NT2/D1 (cell line): Measurements from ENCODE around the gene MTOR.

Experiments used
- DNase-seq: peaks from one replicate; pipeline ENCODE4 v3.0.0-alpha.2; 2011; ENCODE audit warnings: low read depth, low spot score
- H3K27me3 ChIP-seq: 2 replicates; pipeline ENCODE4 v1.6.0; 2011; ENCODE audit warnings: mild to moderate bottlenecking; ENCODE audit not compliant: insufficient read length, insufficient read depth
- H3K36me3 ChIP-seq: 2 replicates; pipeline ENCODE4 v1.6.1; 2011; ENCODE audit warnings: mild to moderate bottlenecking, low read length, mixed read lengths; ENCODE audit not compliant: insufficient read depth, insufficient read length
- H3K4me1 ChIP-seq: 2 replicates; pipeline ENCODE4 v1.5.1; 2011; ENCODE audit not compliant: insufficient read depth, insufficient read length
- H3K4me3 ChIP-seq: 2 replicates; pipeline ENCODE4 v1.5.1; 2011; ENCODE audit warnings: low read depth; ENCODE audit not compliant: insufficient read length
- H3K9ac ChIP-seq: 2 replicates; pipeline ENCODE4 v1.6.0; 2011; ENCODE audit warnings: low read depth; ENCODE audit not compliant: insufficient read length
- H3K9me3 ChIP-seq: 2 replicates; pipeline ENCODE4 v1.5.1; 2011; ENCODE audit warnings: mild to moderate bottlenecking, low read length; ENCODE audit not compliant: insufficient read depth
- SUZ12 ChIP-seq: IDR thresholded peaks from 2 replicates; pipeline ENCODE4 v1.6.1; 2011; ENCODE audit not compliant: insufficient read length, insufficient read depth; ENCODE audit errors: extremely low read depth
- YY1 ChIP-seq: IDR thresholded peaks from 2 replicates; pipeline ENCODE4 v1.6.1; 2011; ENCODE audit not compliant: insufficient read length, insufficient read depth
- ZNF274 ChIP-seq: IDR thresholded peaks from 2 replicates; pipeline ENCODE4 v1.6.1; 2011; ENCODE audit warnings: mild to moderate bottlenecking, low read depth, low read length

Gene MTOR

GRCh38 chr1:11256299-11256698 is 6.1 kb downstream of the MTOR start:
- Histone ChIP-seq H3K9me3 (peaks cover 4% of the 10 kb centered on the region; the same call in 1 of the 2 replicates), H3K27me3 (no peaks in the 10 kb centered on the region), H3K36me3 (peaks cover 77% of the 10 kb centered on the region), H3K4me3 (no peak overlapping the region), H3K4me1 (no peaks in the 10 kb centered on the region), H3K9ac (no peak overlapping the region)
- no peak for DNase-seq
- TF ChIP-seq ZNF274: no peak
- no peak for TF ChIP-seq SUZ12
- no peak for TF ChIP-seq YY1

GRCh38 chr1:11253226-11253625 is 9.1 kb downstream of the MTOR start:
- Histone ChIP-seq H3K36me3 (peaks cover 75% of the 10 kb centered on the region), H3K27me3 (no peaks in the 10 kb centered on the region), H3K4me1 (no peaks in the 10 kb centered on the region), H3K4me3 (no peak overlapping the region), H3K9me3 (peaks cover 15% of the 10 kb centered on the region), H3K9ac (no peak overlapping the region)
- no peak for DNase-seq
- no peak for TF ChIP-seq SUZ12
- no peak for TF ChIP-seq ZNF274
- no peak for TF ChIP-seq YY1

DNA sequence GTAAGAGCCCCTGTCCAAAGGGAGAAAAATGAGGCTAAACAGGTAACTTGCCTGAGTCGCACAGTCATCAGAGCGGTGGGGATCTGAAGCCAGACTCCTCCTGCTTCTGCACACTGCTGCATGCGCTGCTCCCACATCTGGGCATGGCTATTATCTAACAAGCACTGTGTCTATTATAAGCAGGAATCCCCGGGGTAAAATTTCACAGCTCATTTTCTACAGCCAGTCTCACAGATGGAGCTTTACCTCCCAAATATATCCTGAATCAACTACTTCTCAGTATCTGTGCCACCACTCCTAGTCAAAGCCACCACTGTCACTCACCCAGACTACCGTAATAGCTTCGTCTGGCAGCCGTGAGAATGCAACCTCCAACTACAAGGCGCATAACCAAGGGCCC is 9.8 kb downstream of the MTOR start:
- Histone ChIP-seq H3K36me3 (peaks cover 76% of the 10 kb centered on the region), H3K9me3 (peaks cover 15% of the 10 kb centered on the region), H3K9ac (no peak overlapping the region), H3K4me3 (no peak overlapping the region), H3K27me3 (no peaks in the 10 kb centered on the region), H3K4me1 (no peaks in the 10 kb centered on the region)
- no peak for TF ChIP-seq ZNF274
- TF ChIP-seq YY1: no peak
- TF ChIP-seq SUZ12: no peak
- DNase-seq: no peak

DNA sequence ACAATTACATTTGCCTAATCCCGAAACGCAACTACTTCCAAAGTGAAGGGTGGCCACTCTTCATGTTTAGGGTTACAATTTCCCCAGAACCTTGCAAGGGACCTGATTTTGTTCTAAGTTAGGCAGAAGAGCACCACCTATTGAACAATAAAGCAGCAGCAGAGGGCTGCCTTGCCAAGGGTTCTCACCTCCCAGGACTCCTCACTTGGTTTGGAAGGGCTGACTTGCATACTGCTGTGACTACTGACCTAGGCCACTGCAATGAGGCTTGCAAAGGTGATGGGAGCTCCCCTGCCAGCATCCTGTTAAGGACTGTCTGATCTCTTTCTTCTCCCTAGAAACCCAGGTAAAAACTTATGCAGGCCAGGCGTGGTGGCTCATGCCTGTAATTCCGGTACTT is 14.2 kb downstream of the MTOR start:
- TF ChIP-seq SUZ12: no peak
- TF ChIP-seq YY1: no peak
- TF ChIP-seq ZNF274: no peak
- H3K4me3 ChIP-seq: no peak overlapping the region
- peak; percentile 0 for DNase-seq
- no peak overlapping the region for H3K9ac ChIP-seq
- H3K36me3 ChIP-seq: peaks cover 65% of the 10 kb centered on the region
- H3K9me3 ChIP-seq: peaks cover 15% of the 10 kb centered on the region
- H3K4me1 ChIP-seq: no peaks in the 10 kb centered on the region
- no peaks in the 10 kb centered on the region for H3K27me3 ChIP-seq

DNA sequence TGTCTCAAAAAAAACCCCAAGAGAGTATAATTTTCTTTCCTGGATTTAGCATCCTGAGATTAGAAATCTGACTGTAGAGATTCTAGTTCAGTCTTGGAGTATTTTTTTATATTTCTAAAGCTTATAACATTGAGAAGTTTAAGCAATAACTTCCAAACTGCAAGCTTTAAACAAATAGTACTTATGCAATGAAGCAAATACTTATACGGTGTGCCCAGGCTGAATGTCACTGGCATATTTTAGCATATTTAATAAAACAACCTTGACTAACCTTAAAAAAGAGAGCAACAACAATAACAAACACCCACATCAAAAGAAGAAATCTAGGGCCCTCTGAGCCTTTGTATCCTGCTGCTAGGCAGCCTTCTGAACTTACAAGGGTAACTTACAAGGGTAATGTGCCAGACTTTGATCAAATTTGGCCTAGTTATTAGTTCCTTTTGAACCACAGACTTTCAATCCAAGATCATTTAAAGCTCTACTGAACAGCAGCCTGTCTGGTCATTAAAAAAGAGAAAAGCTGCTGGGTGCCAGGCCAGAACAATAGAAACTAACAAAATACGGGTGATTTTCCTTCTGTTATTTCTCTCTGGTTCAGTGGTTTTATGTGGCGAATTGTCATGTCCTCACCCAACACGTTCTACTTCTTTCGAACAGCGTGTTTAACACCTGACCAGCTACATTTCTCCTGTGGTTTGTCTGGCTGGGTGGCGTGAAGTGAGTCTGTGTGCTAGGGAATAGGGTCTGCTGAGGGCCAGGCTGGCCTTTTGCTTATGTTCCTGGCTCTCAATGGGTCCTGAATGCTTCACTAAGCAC is 16.2 kb downstream of the MTOR start:
- H3K36me3 ChIP-seq: peaks cover 61% of the 10 kb centered on the region

GRCh38 chr1:11245248-11245647 is 17.1 kb downstream of the MTOR start:
- H3K36me3 ChIP-seq: peaks cover 59% of the 10 kb centered on the region
- no peaks in the 10 kb centered on the region for H3K27me3 ChIP-seq
- H3K4me1 ChIP-seq: no peaks in the 10 kb centered on the region
- TF ChIP-seq SUZ12 (no peak), YY1 (no peak), ZNF274 (no peak)
- H3K9ac ChIP-seq: no peak overlapping the region
- no peak overlapping the region for H3K4me3 ChIP-seq
- no peak for DNase-seq
- H3K9me3 ChIP-seq: peaks cover under 1% of the 10 kb centered on the region; the same call in 1 of the 2 replicates

More for the DNA sequence above, 16.2 kb downstream of the MTOR start:
- DNase-seq: no peak
- Histone ChIP-seq H3K9ac (no peak overlapping the region), H3K4me3 (no peak overlapping the region), H3K4me1 (no peaks in the 10 kb centered on the region), H3K27me3 (no peaks in the 10 kb centered on the region), H3K9me3 (peaks cover 9% of the 10 kb centered on the region)
- TF ChIP-seq ZNF274 (no peak), SUZ12 (no peak), YY1 (no peak)

DNA sequence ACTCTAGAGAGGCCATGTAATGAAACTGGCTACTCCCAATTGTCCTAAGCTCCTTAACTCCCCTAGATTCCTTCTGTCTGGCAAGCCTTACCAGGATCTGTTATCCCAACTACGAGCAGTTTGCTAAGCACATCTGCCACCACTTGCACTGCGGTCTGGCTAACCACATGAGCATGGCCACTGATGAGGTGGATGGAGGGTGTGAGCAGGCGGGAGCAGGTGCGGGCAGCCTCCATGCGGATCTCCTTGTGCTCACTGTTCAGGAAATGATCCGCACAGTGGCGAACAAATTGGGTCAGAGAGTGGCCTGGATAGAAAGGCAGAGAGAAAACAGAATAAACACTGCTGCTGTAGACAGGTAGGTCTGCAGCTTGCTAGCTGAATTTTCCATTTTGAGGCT is 24.0 kb downstream of the MTOR start:
- Histone ChIP-seq H3K9me3 (no peaks in the 10 kb centered on the region), H3K27me3 (no peaks in the 10 kb centered on the region), H3K4me1 (no peaks in the 10 kb centered on the region), H3K36me3 (peaks cover 78% of the 10 kb centered on the region), H3K9ac (no peak overlapping the region), H3K4me3 (no peak overlapping the region)
- TF ChIP-seq ZNF274 (no peak), SUZ12 (no peak), YY1 (no peak)
- no peak for DNase-seq
